Tibial nerve (tissue), 4 donors: ENCODE data around the gene UBE2D2.

ENCODE experiments used
- EP300 ChIP-seq, 2 donors: sonication (generic); formaldehyde crosslinking; IDR thresholded peaks; one replicate each; pipeline ENCODE4 v1.6.1; 2017; ENCODE audit warnings: antibody characterized with exemption in 2 of 2, mild to moderate bottlenecking in 1 of 2
- POLR2A ChIP-seq, 2 donors: fragments of 450-650 bp; IDR thresholded peaks; one replicate each; pipeline ENCODE4 v1.6.1; 2017; ENCODE audit warnings: antibody characterized with exemption in 2 of 2, mild to moderate bottlenecking in 2 of 2, moderate library complexity in 2 of 2
- TF ChIP-seq, protein P1 (sequence below), 5 experiments: fragments of 200-600 bp in 3 of 5; fragments of 450-650 bp in 2 of 5; sonication (generic) in 3 of 5; IDR thresholded peaks; one replicate each; pipeline ENCODE4 v1.5.1; 2016 to 2019; ENCODE audit warnings: antibody characterized with exemption in 5 of 5, mild to moderate bottlenecking in 3 of 5, moderate library complexity in 2 of 5

- TF ChIP-seq POLR2A (IDR thresholded peaks at IDR 0.05) (no peak), EP300 (IDR thresholded peaks at IDR 0.05) (peak in 1 of 2 donors; percentile 49)
- TF ChIP-seq, protein P1, sequence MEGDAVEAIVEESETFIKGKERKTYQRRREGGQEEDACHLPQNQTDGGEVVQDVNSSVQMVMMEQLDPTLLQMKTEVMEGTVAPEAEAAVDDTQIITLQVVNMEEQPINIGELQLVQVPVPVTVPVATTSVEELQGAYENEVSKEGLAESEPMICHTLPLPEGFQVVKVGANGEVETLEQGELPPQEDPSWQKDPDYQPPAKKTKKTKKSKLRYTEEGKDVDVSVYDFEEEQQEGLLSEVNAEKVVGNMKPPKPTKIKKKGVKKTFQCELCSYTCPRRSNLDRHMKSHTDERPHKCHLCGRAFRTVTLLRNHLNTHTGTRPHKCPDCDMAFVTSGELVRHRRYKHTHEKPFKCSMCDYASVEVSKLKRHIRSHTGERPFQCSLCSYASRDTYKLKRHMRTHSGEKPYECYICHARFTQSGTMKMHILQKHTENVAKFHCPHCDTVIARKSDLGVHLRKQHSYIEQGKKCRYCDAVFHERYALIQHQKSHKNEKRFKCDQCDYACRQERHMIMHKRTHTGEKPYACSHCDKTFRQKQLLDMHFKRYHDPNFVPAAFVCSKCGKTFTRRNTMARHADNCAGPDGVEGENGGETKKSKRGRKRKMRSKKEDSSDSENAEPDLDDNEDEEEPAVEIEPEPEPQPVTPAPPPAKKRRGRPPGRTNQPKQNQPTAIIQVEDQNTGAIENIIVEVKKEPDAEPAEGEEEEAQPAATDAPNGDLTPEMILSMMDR (IDR thresholded peaks at IDR 0.05): peak; percentile 94 to 98 (median 95)
Observed at GRCh38 chr5:139633295-139634027, 72.3 kb downstream of the UBE2D2 start.
